ENCODE data around the gene BCAS3.

The BCAS3 gene

DNA sequence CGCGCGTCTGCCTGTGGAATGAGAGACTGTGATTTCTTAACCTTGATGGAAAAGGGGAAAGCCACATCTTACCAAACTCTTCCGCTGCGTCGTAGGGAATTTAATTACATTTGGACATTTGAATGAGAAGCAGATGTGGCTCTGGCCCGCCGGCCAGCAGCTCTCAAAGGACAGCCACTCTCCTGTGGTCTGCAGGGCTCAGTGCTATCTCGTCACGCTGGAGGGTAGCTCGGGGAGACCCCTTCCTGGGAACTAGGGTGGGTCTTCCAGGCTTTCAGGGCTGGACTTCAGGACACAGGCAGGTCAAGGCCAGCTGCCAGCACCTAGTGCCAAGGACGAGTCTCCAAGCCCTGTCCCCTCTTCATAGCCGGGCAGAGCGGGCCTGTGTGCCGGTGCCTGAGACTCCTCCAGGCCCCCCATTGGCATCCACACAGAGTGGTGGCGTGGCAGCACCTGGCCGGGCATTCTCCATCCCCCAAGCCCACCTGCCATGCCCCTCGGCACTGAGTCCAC is 706.1 kb downstream of the BCAS3 start:
- DNase-seq (ENCODE audit: low spot score), result no peak

- DNase-seq (ENCODE audit: low spot score), result no peak
Observed at GRCh38 chr17:61384354-61384691, 706.7 kb downstream of the BCAS3 start.

- no peak for DNase-seq (ENCODE audit: low spot score)
Observed at GRCh38 chr17:61384692-61385576, 707.3 kb downstream of the BCAS3 start.

DNA sequence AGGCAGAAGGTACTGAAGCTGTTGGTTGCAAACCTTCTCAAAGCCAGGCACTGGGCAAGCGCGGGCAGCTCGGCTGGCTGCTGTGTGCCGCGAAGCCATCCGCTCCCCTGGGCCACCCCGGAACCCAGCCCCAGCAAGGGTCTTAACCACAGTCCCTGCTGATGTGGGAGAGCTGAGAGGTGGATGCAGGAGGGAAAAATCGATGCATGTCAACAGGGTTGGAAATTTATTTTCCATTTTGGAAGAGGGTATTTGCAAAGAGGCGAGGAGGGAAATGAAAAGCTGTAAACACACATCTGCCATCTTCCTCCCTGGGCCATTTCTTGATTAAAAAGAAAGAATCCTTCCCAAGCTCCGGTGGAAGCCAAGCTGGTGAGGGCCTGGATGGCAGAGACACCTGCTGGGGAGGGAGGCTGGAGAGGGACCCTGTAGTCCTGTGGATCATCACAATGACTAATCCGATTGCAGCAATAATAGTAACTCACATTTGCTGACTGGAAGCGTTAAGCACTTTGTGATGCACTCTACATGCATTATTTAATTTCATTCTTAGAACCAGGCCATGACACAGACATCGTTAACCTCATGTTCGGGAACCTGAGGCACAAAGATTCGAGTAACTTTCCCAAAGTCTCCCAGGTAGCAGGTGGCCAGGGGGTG is 708.1 kb downstream of the BCAS3 start:
- no peak for DNase-seq (ENCODE audit: low spot score)

DNA sequence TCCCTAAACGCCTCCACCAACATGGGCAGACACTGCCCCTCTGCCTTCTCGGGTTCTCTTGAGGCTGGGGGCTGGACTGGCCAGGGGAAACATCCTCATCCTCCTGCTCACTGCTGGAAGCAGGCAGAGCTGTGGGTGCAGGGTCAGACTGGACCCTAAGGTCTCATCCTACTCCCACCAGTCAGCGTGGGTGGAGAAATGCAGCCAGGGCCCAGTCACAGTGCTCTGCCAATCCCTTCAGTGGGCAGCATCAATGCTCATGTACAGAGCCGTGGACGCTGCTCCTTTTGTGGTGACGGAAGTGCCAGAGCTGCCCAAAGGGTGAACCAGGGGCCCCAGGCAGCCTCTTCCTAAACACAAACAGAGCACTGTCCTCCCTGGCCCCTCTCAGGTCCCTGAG is 708.6 kb downstream of the BCAS3 start:
- DNase-seq (ENCODE audit: low spot score), result no peak

DNA sequence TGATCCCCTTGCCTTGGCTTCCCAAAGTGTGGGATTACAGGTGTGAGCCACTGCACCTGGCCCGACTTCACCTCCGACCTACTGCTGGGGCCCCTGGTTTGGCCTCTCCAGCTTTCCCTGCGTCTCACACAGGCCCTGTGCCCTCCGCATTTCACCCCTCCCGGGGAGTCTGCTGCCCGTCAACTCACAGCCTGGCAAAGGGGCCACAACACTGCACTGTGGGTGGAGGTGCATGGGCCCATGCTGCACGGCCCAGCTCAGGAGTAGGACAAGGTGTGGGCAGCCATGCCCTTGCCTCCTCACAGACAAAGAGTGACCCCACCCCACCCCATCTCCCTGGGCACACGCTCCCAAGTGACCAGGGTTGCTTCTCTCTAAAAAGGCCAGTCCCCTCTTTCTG is 709.4 kb downstream of the BCAS3 start:
- DNase-seq (ENCODE audit: low spot score), result no peak

GRCh38 chr17:61387511-61388305 is 710.1 kb downstream of the BCAS3 start:
- no peak for DNase-seq (ENCODE audit: low spot score)

DNA sequence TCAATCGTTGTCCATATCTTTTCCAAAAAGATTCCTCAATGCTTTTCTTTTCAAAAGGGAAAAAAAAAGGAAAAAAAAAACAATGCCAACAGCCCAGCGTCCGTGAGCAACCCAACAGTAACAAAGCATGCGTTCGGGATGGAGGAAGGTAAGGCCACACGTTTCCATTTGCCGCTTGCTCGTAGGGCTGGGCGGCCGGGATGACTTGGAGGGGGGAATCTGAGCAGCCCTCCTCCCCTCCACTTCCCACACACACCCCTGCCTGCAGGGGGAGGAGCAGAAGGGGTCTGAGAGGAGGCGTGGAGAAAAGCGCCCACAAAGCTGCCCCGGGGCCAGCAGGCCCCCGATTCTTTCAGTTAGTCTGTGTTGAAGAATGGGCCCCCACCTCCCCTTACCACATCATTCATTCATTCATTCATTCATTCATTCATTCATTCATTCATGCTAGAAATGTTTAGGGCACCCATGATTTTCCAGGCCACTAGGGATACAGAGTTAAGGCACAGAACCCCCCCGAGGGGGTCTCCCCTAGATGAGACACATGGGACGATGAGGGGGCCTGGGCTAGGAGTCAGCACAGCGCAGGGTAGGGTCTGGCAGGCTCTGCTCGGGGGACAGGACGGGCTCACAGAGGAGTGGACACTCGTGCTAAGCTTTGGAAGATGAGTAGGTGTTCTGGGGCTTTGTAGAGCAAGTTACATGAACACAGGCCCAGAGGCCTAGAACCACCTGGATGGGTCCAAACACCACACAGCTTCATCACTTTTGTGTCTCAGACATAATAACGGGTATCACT is 711.1 kb downstream of the BCAS3 start:
- no peak for DNase-seq (ENCODE audit: low spot score)

- DNase-seq (ENCODE audit: low spot score), result no peak
Observed at GRCh38 chr17:61389670-61390478, 712.2 kb downstream of the BCAS3 start.

DNA sequence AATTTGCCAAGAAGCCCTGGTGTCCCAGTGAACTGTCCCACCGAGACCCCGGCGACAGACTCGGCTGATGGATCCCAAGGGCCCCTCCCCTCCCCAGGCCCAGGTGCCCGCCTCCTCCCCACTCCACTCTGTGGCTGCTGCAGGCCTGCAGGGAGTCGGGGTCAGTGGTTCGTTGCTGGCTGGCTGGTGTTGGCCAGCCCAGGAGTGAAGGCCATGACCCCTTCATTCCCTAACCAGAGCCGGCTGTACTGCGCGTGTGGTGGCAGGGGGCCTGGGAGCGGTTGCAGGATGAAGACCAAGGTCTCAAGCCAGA is 712.8 kb downstream of the BCAS3 start:
- DNase-seq (ENCODE audit: low spot score), result no peak

GRCh38 chr17:61391595-61392291 is 714.1 kb downstream of the BCAS3 start:
- DNase-seq (ENCODE audit: low spot score), result no peak

- DNase-seq (ENCODE audit: low spot score), result no peak
Observed at GRCh38 chr17:61392679-61393078, 715.0 kb downstream of the BCAS3 start.

DNA sequence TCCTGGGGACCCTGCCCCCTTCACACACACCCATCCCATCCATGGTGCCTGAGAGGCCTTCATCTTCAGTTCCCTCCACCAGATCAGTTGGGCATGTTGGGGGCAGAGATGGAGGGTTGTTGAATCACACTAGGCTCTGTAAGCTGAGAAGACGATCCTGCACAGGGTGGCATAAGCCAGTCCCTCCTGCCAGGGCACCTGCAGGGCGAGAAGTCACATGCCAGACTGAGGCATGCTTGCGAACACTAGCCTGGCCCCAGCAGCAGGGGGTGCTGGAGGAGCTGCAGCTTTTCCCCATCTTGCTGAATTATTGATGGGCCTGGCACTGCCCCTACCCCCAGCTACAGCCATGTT is 715.9 kb downstream of the BCAS3 start:
- no peak for DNase-seq (ENCODE audit: low spot score)

DNA sequence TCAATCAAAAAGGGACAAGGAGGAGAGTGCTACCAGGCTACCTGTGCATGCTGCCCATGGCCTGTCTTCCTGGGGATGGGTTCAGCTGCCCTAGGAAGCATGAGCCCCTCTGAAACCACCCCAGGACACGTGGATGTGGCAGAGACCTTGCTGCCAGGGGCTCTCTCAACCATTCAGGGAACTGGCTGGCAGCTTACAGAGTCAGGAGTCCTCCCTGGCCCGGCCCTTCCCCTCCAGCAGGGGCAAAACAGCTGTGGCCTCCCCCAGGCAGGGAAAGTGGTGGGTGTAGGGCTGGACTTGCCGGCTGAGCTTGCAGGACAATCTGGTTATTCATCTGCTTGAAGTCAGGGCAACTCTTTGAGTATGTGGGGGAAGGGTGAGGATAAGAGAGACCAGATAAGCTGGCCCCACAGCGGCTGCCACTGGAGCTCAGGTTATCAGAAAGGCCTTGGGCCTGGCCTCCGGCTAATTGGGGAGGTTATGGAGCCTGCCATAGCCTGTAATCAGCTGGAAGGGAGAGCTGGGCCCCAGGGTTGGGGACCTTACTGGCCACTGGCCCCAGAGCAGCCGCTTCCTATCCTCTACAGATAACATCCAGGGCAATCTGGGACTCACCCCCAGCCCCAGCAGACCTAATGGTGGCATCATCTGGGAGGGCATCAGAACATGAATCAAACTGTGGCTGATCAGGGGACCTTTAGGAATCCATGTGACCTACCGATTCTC is 716.4 kb downstream of the BCAS3 start:
- DNase-seq (ENCODE audit: low spot score), result peak; percentile 82

GRCh38 chr17:61394630-61395408 is 717.2 kb downstream of the BCAS3 start:
- DNase-seq (ENCODE audit: low spot score), result no peak

DNA sequence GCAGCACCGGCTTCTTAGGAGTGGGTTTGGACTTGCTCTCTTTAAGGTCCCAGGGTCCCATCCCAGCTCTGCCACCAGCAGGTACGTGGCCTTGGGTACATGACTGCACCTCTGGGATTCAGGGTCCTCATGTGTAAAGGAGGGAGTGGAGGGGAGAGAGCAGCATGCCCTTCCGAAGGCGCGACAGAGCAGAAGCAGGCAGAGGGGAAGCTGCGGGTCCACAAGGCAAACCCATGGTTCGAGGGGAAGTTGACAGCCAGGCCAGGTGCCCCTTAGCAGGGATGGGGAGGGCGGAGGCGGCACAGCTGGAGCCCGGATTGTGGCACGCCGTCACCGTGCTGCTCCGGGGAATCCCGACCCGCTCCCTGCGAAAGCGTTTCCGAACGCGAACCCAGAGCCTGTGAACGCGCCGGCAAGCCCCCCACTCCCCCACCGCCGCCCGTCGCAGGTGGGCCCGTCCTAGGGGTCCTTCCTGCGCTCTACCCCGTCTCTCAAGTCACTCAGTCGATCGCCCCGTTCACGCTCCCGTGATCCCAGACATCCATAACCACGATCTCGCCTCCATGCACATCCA is 717.8 kb downstream of the BCAS3 start:
- no peak for DNase-seq (ENCODE audit: low spot score)

DNA sequence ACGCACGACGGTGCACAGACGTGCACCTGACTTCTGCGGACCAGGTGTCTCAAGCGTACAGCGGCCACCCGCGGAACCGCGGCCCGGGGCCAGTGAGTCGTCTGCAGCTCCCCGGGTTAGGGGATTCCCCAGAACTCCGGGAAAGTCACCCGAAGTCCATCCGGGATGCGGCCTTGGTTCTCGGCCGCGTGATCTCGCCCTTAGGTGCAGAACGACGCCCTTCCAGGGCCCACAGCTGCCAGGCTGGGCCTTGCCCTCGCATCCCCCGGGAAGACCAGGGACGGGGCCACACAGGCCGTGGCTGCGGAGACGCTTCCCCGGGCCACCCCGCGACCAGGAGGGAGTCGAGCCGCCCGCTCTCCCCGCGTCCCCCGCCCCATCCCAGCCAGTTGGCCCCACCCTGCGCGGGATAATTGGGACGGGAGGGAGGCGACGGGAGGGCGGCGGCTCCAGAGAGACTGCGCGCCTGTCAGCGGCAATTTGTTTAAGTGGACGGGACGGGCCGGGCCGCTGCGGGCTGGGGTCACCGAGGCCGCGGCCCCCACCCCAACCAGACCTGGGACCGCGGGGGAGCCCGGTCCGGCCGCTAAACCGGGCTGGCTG is 718.4 kb downstream of the BCAS3 start:
- DNase-seq (ENCODE audit: low spot score), result no peak

DNA sequence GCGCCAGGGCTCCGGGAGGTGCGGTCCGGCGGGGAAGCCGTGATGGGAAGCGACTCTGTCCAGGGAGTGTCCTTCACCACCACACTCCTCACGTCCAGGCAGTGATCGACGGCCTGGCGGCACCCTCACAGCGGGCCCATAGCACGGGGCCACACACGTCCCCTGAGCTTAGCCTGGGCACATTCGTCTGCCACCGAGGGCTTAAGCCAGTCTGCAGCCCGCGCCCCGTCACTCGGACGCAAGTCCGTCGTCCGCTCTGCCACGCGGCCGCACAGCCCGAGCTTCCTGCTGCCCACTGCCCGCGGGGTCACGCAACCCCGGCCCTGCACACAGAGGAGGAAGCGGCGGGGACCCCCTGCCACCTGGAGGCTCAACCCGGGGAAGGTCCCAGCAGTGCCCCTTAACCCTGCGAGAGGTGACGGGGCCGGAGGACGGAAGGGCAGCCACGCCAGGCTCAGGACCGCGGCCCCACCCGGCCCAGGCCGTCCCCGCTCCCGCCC is 719.0 kb downstream of the BCAS3 start:
- no peak for DNase-seq (ENCODE audit: low spot score)

Data from COLO829 (cell line).